DOHH2 (cell line): ENCODE measurements around the gene NUP160.
"Not testable (repeated sequence)": the region's sequence is repeated elsewhere in the genome, so short reads cannot be mapped to it uniquely, and the experiment has no call there.

Experiments used
- H3F3A ChIP-seq: fragments of 200-600 bp; sonication (generic), shearing (Covaris generic); 2 replicates; pipeline ENCODE4 v1.6.0; 2016; ENCODE audit warnings: antibody characterized with exemption, mild to moderate bottlenecking; ENCODE audit not compliant: control insufficient read depth, insufficient read depth
- H3K27ac ChIP-seq: fragments of 200-600 bp; sonication (generic); 2 replicates; pipeline ENCODE4 v1.5.1; 2014; ENCODE audit warnings: low read depth, mild to moderate bottlenecking, low read length, moderate library complexity
- H3K27me3 ChIP-seq: fragments of 200-600 bp; sonication (generic); 2 replicates; pipeline ENCODE4 v1.6.1; 2014; ENCODE audit warnings: mild to moderate bottlenecking, low read length, mixed read lengths; ENCODE audit not compliant: control insufficient read depth
- H3K36me3 ChIP-seq: fragments of 200-600 bp; sonication (generic); 2 replicates; pipeline ENCODE4 v1.6.1; 2014; ENCODE audit warnings: mild to moderate bottlenecking, low read length, moderate library complexity, mixed read lengths; ENCODE audit not compliant: control insufficient read depth
- H3K4me1 ChIP-seq: fragments of 200-600 bp; sonication (generic); 2 replicates; pipeline ENCODE4 v1.6.1; 2014; ENCODE audit warnings: mild to moderate bottlenecking, low read length, mixed read lengths; ENCODE audit not compliant: control insufficient read depth
- H3K4me2 ChIP-seq: fragments of 200-600 bp; sonication (generic); 2 replicates; pipeline ENCODE4 v1.6.0; 2014; ENCODE audit warnings: mild to moderate bottlenecking, low read length, moderate library complexity
- H3K4me3 ChIP-seq: fragments of 200-600 bp; sonication (generic); 2 replicates; pipeline ENCODE4 v1.5.1; 2014; ENCODE audit warnings: mild to moderate bottlenecking, low read length, mixed read lengths
- H3K79me2 ChIP-seq: fragments of 200-600 bp; sonication (generic); 2 replicates; pipeline ENCODE4 v1.6.1; 2014; ENCODE audit warnings: mild to moderate bottlenecking, low read length, mixed read lengths; ENCODE audit not compliant: control insufficient read depth
- H3K9me2 ChIP-seq: fragments of 200-600 bp; sonication (generic); replicated peaks from 2 replicates; pipeline ENCODE4 v1.6.1; 2014; ENCODE audit warnings: mild to moderate bottlenecking, low read length, mixed read lengths; ENCODE audit not compliant: control insufficient read depth
- H3K9me3 ChIP-seq: fragments of 200-600 bp; sonication (generic); 2 replicates; pipeline ENCODE4 v1.6.1; 2014; ENCODE audit warnings: antibody characterized with exemption, low read length, mixed read lengths; ENCODE audit not compliant: control insufficient read depth, insufficient read depth
- H4K20me1 ChIP-seq: fragments of 200-600 bp; sonication (generic); 2 replicates; pipeline ENCODE4 v1.6.0; 2014; ENCODE audit warnings: low read depth, mild to moderate bottlenecking, antibody characterized with exemption, low read length, moderate library complexity; ENCODE audit not compliant: control insufficient read depth, insufficient read depth
- CTCF ChIP-seq: fragments of 200-600 bp; sonication (generic); IDR thresholded peaks from one replicate; pipeline ENCODE4 v1.5.1; 2014; ENCODE audit warnings: antibody characterized with exemption, mild to moderate bottlenecking, low read depth, low read length; ENCODE audit not compliant: poor library complexity, severe bottlenecking
- EZH2phosphoT487 ChIP-seq: fragments of 200-600 bp; sonication (generic); IDR thresholded peaks from 2 replicates; pipeline ENCODE4 v1.6.1; 2017; ENCODE audit warnings: borderline replicate concordance, mild to moderate bottlenecking, antibody characterized with exemption, low read length, moderate library complexity, mixed read lengths

Gene NUP160

GRCh38 chr11:47766509-47767227, 81.5 kb downstream of the NUP160 start:
- Histone ChIP-seq H3K9me3 (no peaks in the 10 kb centered on the region), H3K27ac (peak overlapping the region; percentile 74), H3K36me3 (peaks cover 54% of the 10 kb centered on the region), H3K4me2 (peak overlapping the region; percentile 92), H3K27me3 (no peaks in the 10 kb centered on the region), H3K79me2 (peaks cover 65% of the 10 kb centered on the region), H3K4me3 (peak overlapping the region; percentile 100), H4K20me1 (peaks cover 5% of the 10 kb centered on the region; the same call in 1 of the 2 replicates), H3K4me1 (peaks cover 18% of the 10 kb centered on the region), H3K9me2 (no peaks in the 10 kb centered on the region), H3F3A (0 out of 2 replicates have a peak, but pooled peaks cover 2% of the 10 kb centered on the region)
- TF ChIP-seq EZH2phosphoT487: no peak
- no peak for TF ChIP-seq CTCF

GRCh38 chr11:47765086-47765485, 83.1 kb downstream of the NUP160 start:
- TF ChIP-seq EZH2phosphoT487 (no peak), CTCF (no peak)
- Histone ChIP-seq H3K27ac (no peak overlapping the region), H3K9me2 (no peaks in the 10 kb centered on the region), H3K36me3 (peaks cover 69% of the 10 kb centered on the region), H3K79me2 (peaks cover 80% of the 10 kb centered on the region), H3F3A (0 out of 2 replicates have a peak, but pooled peaks cover 4% of the 10 kb centered on the region), H3K4me2 (peak overlapping the region; percentile 92), H3K27me3 (no peaks in the 10 kb centered on the region), H4K20me1 (peaks cover 5% of the 10 kb centered on the region; the same call in 1 of the 2 replicates), H3K9me3 (no peaks in the 10 kb centered on the region), H3K4me3 (peak overlapping the region; percentile 100), H3K4me1 (peaks cover 18% of the 10 kb centered on the region)

GRCh38 chr11:47759291-47759690, 88.9 kb downstream of the NUP160 start:
- Histone ChIP-seq H3K36me3 (peaks cover 81% of the 10 kb centered on the region), H3K79me2 (peaks cover 75% of the 10 kb centered on the region), H3F3A (0 out of 2 replicates have a peak, but pooled peaks cover 13% of the 10 kb centered on the region)
- H3K4me1 ChIP-seq, H3K9me3 ChIP-seq, H4K20me1 ChIP-seq, H3K27me3 ChIP-seq, H3K9me2 ChIP-seq, H3K4me2 ChIP-seq, H3K27ac ChIP-seq, H3K4me3 ChIP-seq: not testable (repeated sequence)

- Histone ChIP-seq H3K9me3 (no peaks in the 10 kb centered on the region), H3K4me2 (no peak overlapping the region), H3K79me2 (peaks cover 67% of the 10 kb centered on the region), H3K4me1 (no peaks in the 10 kb centered on the region), H4K20me1 (no peaks in the 10 kb centered on the region; the same call in 1 of the 2 replicates), H3K27me3 (no peaks in the 10 kb centered on the region), H3K4me3 (no peak overlapping the region), H3K27ac (no peak overlapping the region), H3F3A (0 out of 2 replicates have a peak, but pooled peaks cover 13% of the 10 kb centered on the region), H3K36me3 (peaks cover 82% of the 10 kb centered on the region), H3K9me2 (no peaks in the 10 kb centered on the region)
- no peak for TF ChIP-seq CTCF
- no peak for TF ChIP-seq EZH2phosphoT487
Measured at GRCh38 chr11:47756208-47756607, 91.9 kb downstream of the NUP160 start.
